ENCODE measurements around the gene VPS9D1.

The VPS9D1 gene

DNA sequence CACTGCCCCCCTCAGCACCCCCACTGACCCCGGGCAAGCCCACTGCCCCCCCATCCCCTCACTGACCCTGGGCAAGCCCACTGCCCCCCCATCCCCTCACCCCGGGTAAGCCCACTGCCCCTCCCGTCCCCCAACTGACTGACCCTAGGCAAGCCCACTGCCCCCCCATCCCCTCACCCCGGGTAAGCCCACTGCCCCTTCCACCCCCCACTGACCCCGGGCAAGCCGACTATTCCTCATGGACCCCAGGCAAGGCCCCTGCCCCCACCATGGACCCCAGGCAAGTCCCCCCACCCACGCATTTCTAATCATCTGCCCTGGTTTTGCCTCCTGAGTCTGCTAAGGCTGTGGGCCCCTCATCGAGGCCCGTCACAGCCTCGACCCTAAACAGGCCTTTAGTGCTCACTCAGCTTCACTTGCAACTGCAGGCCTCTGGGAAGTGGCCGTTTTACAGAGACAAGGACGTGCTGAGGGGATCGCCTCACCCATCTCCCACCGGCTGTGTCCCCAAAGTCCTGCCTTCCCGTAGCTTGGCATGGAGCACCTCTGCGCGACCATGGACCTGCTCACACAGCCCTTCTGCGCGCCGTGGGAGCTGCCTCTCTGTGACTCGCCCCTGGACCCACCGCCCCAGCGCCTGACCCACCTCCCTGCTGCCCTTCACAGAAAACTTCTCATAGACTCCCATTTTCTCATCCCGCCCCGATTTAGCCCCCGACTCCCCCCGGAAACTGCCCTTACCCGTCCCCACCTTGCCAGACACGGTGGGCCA, 3.6 kb downstream of the VPS9D1 start:
- no peak for DNase-seq (ENCODE audit: low read depth, low spot score)
- peaks cover 22% of the 10 kb centered on the region for H3K27me3 ChIP-seq (ENCODE audit: insufficient read depth, insufficient read length)
- TF ChIP-seq YY1 (IDR thresholded peaks at IDR 0.05; ENCODE audit: insufficient read depth, insufficient read length) (no peak), SUZ12 (IDR thresholded peaks at IDR 0.05; ENCODE audit: extremely low read depth, insufficient read depth, insufficient read length) (no peak), ZNF274 (IDR thresholded peaks at IDR 0.05; ENCODE audit: low read depth, low read length) (no peak)
- H3K36me3 ChIP-seq (ENCODE audit: insufficient read depth, insufficient read length, low read length): peaks cover 40% of the 10 kb centered on the region
- H3K4me3 ChIP-seq (ENCODE audit: insufficient read length, low read depth): no peak overlapping the region
- H3K9ac ChIP-seq (ENCODE audit: insufficient read length, low read depth): peak overlapping the region; percentile 42
- no peaks in the 10 kb centered on the region for H3K9me3 ChIP-seq (ENCODE audit: insufficient read depth, low read length)
- H3K4me1 ChIP-seq (ENCODE audit: insufficient read depth, insufficient read length): peaks cover 12% of the 10 kb centered on the region

GRCh38 chr16:89716493-89716892, 4.2 kb downstream of the VPS9D1 start:
- no peak for TF ChIP-seq ZNF274 (IDR thresholded peaks at IDR 0.05; ENCODE audit: low read depth, low read length)
- TF ChIP-seq SUZ12 (IDR thresholded peaks at IDR 0.05; ENCODE audit: extremely low read depth, insufficient read depth, insufficient read length): no peak
- no peak for TF ChIP-seq YY1 (IDR thresholded peaks at IDR 0.05; ENCODE audit: insufficient read depth, insufficient read length)
- peaks cover 22% of the 10 kb centered on the region for H3K27me3 ChIP-seq (ENCODE audit: insufficient read depth, insufficient read length)
- H3K36me3 ChIP-seq (ENCODE audit: insufficient read depth, insufficient read length, low read length): peaks cover 40% of the 10 kb centered on the region
- H3K4me1 ChIP-seq (ENCODE audit: insufficient read depth, insufficient read length): peaks cover 12% of the 10 kb centered on the region
- H3K9ac ChIP-seq (ENCODE audit: insufficient read length, low read depth): no peak overlapping the region
- no peak overlapping the region for H3K4me3 ChIP-seq (ENCODE audit: insufficient read length, low read depth)
- DNase-seq (ENCODE audit: low read depth, low spot score): no peak
- no peaks in the 10 kb centered on the region for H3K9me3 ChIP-seq (ENCODE audit: insufficient read depth, low read length)

DNA sequence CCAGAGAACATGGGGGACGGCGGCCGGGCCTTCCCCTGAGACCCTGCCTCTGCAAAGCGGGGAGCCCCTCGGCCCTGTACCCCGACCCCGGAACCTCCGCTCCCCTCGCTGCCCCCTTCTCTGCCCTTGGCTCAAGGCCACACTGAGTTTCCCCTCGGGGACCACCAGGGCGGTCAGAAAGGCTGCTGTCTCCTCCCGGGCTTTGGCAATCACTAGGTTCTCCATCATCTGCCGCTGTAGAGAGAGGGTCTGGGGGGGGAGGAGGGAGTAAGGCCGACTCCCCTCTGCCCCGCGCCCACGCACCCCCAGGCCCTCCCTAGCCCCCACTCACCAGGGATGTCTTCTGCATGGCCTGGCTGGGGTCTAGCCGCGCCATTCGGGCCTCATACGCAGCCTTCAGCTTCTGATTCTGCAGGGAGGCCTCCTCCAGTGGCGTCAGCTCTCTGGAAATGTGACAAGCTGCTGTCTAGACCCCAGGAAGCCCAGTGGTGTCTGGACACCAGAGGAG, 8.4 kb downstream of the VPS9D1 start:
- TF ChIP-seq ZNF274 (IDR thresholded peaks at IDR 0.05; ENCODE audit: low read depth, low read length) (no peak), SUZ12 (IDR thresholded peaks at IDR 0.05; ENCODE audit: extremely low read depth, insufficient read depth, insufficient read length) (no peak), YY1 (IDR thresholded peaks at IDR 0.05; ENCODE audit: insufficient read depth, insufficient read length) (no peak)

GRCh38 chr16:89711601-89712273, 9.0 kb downstream of the VPS9D1 start:
- Histone ChIP-seq H3K27me3 (ENCODE audit: insufficient read depth, insufficient read length) (peaks cover 10% of the 10 kb centered on the region), H3K36me3 (ENCODE audit: insufficient read depth, insufficient read length, low read length) (peaks cover 25% of the 10 kb centered on the region), H3K4me1 (ENCODE audit: insufficient read depth, insufficient read length) (peaks cover 23% of the 10 kb centered on the region), H3K9me3 (ENCODE audit: insufficient read depth, low read length) (no peaks in the 10 kb centered on the region), H3K4me3 (ENCODE audit: insufficient read length, low read depth) (peak overlapping the region; percentile 90), H3K9ac (ENCODE audit: insufficient read length, low read depth) (peak overlapping the region; percentile 95)
- peak; percentile 60 for DNase-seq (ENCODE audit: low read depth, low spot score)
- TF ChIP-seq ZNF274 (IDR thresholded peaks at IDR 0.05; ENCODE audit: low read depth, low read length): no peak
- TF ChIP-seq YY1 (IDR thresholded peaks at IDR 0.05; ENCODE audit: insufficient read depth, insufficient read length): no peak
- no peak for TF ChIP-seq SUZ12 (IDR thresholded peaks at IDR 0.05; ENCODE audit: extremely low read depth, insufficient read depth, insufficient read length)

More for the DNA sequence above, 8.4 kb downstream of the VPS9D1 start:
- Histone ChIP-seq H3K27me3 (ENCODE audit: insufficient read depth, insufficient read length) (peaks cover 9% of the 10 kb centered on the region), H3K9ac (ENCODE audit: insufficient read length, low read depth) (peak overlapping the region; percentile 95), H3K4me3 (ENCODE audit: insufficient read length, low read depth) (peak overlapping the region; percentile 90), H3K9me3 (ENCODE audit: insufficient read depth, low read length) (no peaks in the 10 kb centered on the region), H3K36me3 (ENCODE audit: insufficient read depth, insufficient read length, low read length) (peaks cover 28% of the 10 kb centered on the region), H3K4me1 (ENCODE audit: insufficient read depth, insufficient read length) (peaks cover 25% of the 10 kb centered on the region)
- no peak for DNase-seq (ENCODE audit: low read depth, low spot score)

DNA sequence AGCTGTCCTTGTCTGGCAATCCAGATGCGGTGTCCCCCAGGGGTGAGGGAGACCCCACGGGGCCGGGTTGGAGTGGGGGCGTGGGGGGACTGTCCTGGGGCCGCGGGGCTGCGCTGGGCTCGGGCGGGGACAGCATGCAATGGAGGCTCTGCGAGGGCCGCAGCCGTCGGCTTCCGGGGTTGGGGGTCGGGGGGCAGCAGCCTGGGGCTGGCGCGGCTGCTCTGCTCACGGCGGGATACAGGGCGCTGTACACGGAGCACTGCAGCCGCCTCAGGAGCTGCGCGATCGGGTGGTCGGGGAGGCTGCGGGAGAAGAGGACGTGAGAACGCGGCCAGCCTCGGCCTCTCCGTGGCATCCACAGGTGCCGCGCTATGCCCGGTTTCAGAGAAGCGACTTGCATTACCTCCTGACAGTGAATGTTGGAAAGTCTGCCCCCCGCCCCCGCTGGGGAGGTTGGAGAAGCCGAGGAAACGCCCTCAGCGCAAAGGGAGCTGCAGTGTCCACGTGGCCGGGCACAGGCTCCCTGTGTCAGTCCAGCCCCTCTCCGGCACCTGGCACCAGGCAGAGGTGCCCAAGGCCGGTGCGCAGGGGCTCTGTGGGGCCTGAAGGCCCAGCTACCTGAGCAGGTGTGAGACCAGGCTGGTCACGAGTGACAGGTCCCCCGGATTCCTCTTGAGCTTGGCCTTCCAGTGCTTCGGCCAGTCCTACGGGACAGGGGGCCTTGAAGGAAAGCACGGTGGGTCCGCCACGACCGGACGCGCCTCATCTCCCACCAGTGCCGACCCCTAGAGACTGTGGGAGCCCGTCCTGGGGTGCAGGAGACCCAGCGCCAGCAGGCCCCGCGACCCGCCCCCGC, 9.8 kb downstream of the VPS9D1 start:
- TF ChIP-seq SUZ12 (IDR thresholded peaks at IDR 0.05; ENCODE audit: extremely low read depth, insufficient read depth, insufficient read length) (no peak), YY1 (IDR thresholded peaks at IDR 0.05; ENCODE audit: insufficient read depth, insufficient read length) (no peak), ZNF274 (IDR thresholded peaks at IDR 0.05; ENCODE audit: low read depth, low read length) (no peak)
- peaks cover 19% of the 10 kb centered on the region for H3K36me3 ChIP-seq (ENCODE audit: insufficient read depth, insufficient read length, low read length)
- peaks cover 10% of the 10 kb centered on the region for H3K27me3 ChIP-seq (ENCODE audit: insufficient read depth, insufficient read length)
- H3K9me3 ChIP-seq (ENCODE audit: insufficient read depth, low read length): no peaks in the 10 kb centered on the region
- H3K4me1 ChIP-seq (ENCODE audit: insufficient read depth, insufficient read length): peaks cover 30% of the 10 kb centered on the region
- peak overlapping the region; percentile 44 for H3K9ac ChIP-seq (ENCODE audit: insufficient read length, low read depth)
- DNase-seq (ENCODE audit: low read depth, low spot score): no peak
- no peak overlapping the region for H3K4me3 ChIP-seq (ENCODE audit: insufficient read length, low read depth)

- Histone ChIP-seq H3K4me1 (ENCODE audit: insufficient read depth, insufficient read length) (peaks cover 30% of the 10 kb centered on the region), H3K9ac (ENCODE audit: insufficient read length, low read depth) (peak overlapping the region; percentile 23), H3K9me3 (ENCODE audit: insufficient read depth, low read length) (no peaks in the 10 kb centered on the region), H3K4me3 (ENCODE audit: insufficient read length, low read depth) (no peak overlapping the region), H3K27me3 (ENCODE audit: insufficient read depth, insufficient read length) (peaks cover 13% of the 10 kb centered on the region), H3K36me3 (ENCODE audit: insufficient read depth, insufficient read length, low read length) (peaks cover 13% of the 10 kb centered on the region)
- DNase-seq (ENCODE audit: low read depth, low spot score): no peak
- no peak for TF ChIP-seq ZNF274 (IDR thresholded peaks at IDR 0.05; ENCODE audit: low read depth, low read length)
- no peak for TF ChIP-seq SUZ12 (IDR thresholded peaks at IDR 0.05; ENCODE audit: extremely low read depth, insufficient read depth, insufficient read length)
- no peak for TF ChIP-seq YY1 (IDR thresholded peaks at IDR 0.05; ENCODE audit: insufficient read depth, insufficient read length)
Observed at GRCh38 chr16:89709716-89710432, 10.8 kb downstream of the VPS9D1 start.

Measured in NT2/D1 (cell line).